A549 treated with CORT108297 at 1 μM for 4 hours (cell line): Measurements from ENCODE around the gene ZBBX. TPM values are rescaled to one million over a fixed set of nuclear protein-coding genes. Genes with fewer than 3 reads are reported as not detected.

Source experiments
- total RNA-seq: library from RNA; stranded (reverse); fragments of 200-300 nt; extraction: Qiagen RNA extraction; gene quantifications from 5 replicates; pipeline ENCODE4 v1.2.3, GENCODE V29; 2022

Gene ZBBX, protein sequence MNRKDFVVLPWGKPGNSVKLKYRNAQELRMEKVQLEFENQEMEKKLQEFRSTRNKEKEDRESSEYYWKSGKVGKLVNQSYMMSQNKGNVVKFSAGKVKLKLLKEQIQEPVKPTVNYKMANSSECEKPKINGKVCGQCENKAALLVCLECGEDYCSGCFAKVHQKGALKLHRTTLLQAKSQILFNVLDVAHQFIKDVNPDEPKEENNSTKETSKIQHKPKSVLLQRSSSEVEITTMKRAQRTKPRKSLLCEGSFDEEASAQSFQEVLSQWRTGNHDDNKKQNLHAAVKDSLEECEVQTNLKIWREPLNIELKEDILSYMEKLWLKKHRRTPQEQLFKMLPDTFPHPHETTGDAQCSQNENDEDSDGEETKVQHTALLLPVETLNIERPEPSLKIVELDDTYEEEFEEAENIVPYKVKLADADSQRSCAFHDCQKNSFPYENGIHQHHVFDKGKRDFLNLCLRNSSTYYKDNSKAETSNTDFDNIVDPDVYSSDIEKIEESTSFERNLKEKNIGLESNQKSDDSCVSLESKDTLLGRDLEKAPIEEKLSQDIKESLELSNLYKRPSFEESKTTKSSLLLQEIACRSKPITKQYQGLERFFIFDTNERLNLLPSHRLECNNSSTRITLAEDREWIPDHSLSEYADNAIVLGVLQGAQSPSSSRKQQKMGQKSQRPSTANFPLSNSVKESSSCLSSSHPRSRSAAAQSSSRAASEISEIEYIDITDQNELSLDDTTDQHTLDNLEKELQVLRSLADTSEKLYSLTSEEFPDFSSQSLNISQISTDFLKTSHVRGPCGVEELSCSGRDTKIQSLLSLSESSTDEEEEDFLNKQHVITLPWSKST
- total RNA-seq, result not detected in 5 replicates

DNA sequence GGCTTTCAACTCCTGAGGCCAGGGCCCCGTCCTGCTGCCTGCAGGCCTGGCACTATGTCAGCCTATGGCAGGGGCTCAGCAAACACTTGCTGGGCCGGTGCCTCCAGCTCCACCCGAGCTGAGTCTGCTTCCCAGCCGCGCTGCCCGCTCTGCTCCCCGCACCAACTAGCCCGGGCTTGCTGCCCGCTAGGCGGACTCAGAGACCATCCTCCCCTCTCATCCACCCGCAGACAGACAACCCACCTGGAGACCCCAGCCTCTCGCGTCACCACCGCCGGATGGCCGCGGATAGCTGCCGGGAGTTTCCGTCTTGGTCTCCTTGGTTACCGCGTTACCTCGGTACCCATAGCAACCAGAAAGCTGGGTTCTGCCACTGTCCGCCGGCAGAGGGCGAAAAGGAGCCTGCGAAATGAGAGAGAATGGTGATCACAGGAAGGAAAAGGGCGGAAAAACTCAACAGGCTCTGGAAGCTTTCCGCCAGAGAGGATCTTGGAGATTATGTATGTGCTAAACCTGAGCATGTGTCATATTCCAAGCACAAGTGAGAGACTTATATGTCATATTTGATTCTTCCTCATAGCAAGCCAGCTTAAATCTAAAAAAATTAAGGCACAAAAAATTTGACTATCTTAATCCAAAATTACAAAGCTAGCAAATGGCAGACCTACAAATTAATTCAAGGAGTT, at the start of gene ZBBX:
ZBBX (minus strand) TSS at position 294 of the 686 bp plus-strand sequence. CDS start 7,396 bp downstream, outside the sequence.

Other genes starting within 250 kb of the ZBBX start
- not detected in 5 replicates for gene SERPINI2, start 93.7 kb upstream of the ZBBX start, total RNA-seq